Measurements from ENCODE around the gene POLD2. TPM values are rescaled to one million over a fixed set of nuclear protein-coding genes. Genes with fewer than 3 reads are reported as not detected.

POLD2 gene
- total RNA-seq, 1 experiment from 2014 or later: 131 TPM

DNA sequence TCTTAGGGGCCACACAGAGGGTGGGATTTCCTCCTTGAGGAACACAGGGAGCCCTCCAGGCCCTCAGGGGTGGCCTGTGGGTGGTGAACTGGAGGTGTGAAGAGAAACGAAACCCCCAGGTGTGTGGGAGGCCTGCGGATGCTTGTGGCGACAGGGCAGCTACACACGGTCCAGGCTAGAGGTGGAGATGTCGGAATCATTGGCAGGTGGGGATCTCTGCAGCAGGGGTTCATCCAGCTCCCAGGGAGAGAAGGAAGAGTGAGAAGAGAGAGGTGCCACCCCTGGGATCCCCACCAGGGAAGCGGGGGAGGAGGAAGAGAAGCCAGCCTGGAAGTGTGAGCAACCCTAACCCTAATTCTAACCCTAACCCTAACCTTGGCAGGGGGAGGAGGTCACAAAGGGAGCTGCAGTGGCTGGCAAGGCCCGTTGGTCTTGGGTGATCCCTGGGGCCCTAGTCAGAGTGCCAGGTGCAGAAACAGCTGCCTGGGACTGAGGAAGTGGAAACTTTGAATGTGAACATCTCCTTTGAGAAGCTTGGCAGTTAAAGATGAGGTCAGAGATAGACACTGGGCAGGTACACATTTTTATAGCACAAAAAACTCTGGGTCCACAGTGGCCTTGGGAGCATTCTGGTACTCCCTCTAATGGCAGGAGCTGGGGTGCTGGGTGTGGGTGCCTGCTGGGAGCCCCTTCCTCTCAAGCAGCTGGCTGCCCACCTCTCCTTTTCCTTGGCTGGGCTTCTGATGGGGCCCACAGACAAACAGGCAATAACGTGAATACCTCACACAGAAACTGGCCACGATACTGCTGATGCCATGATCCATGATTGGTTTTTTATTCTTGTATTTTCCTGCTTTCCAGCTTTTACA, 26.1 kb downstream of the POLD2 start:
- Histone ChIP-seq H2BK120ac (ENCODE audit: low read depth, low read length, poor library complexity, severe bottlenecking) (no peak overlapping the region), H2BK20ac (ENCODE audit: low read depth, low read length, poor library complexity, severe bottlenecking) (no peak overlapping the region), H3K23ac (ENCODE audit: insufficient read length, low read depth, low read length) (no peak overlapping the region), H3K18ac (ENCODE audit: insufficient read length, low read depth, low read length) (no peak overlapping the region), H3K9me3 (ENCODE audit: control insufficient read depth, low read depth, low read length) (no peaks in the 10 kb centered on the region), H2BK5ac (ENCODE audit: insufficient read length, low read length) (no peak overlapping the region), H3K23me2 (ENCODE audit: insufficient read length, low read depth, low read length, poor library complexity, severe bottlenecking) (no peaks in the 10 kb centered on the region), H2BK12ac (ENCODE audit: insufficient read length, low read depth, low read length) (no peak overlapping the region), H3K56ac (ENCODE audit: insufficient read length, low read depth, low read length) (no peak overlapping the region), H3K4ac (ENCODE audit: low read depth, low read length) (no peak overlapping the region), H3K4me2 (ENCODE audit: insufficient read depth, insufficient read length, low read length) (no peak overlapping the region), H2AFZ (ENCODE audit: low read length) (no peak overlapping the region), H2AK5ac (ENCODE audit: insufficient read length, low read length) (no peak overlapping the region), H2BK15ac (ENCODE audit: low read depth, low read length) (no peak overlapping the region), H4K91ac (ENCODE audit: insufficient read length, low read depth, low read length) (no peak overlapping the region), H3K27me3 (ENCODE audit: insufficient read depth, low read length) (no peaks in the 10 kb centered on the region), H3K79me1 (ENCODE audit: insufficient read depth, low read depth, low read length, poor library complexity, severe bottlenecking) (no peaks in the 10 kb centered on the region), H4K20me1 (ENCODE audit: control insufficient read depth, insufficient read depth, insufficient read length) (no peaks in the 10 kb centered on the region), H3K4me1 (ENCODE audit: insufficient read depth, low read length) (no peaks in the 10 kb centered on the region), H3K79me2 (ENCODE audit: insufficient read depth, low read length) (no peaks in the 10 kb centered on the region), H3K27ac (ENCODE audit: insufficient read length, low read depth, low read length) (no peak overlapping the region), H3T11ph (ENCODE audit: low read length) (no peak overlapping the region), H3K14ac (ENCODE audit: insufficient read depth, low read length) (no peak overlapping the region; the same call in 1 of the 2 replicates), H4K8ac (replicated peaks; ENCODE audit: insufficient read length, low read depth, low read length) (no peak overlapping the region), H3K9ac (ENCODE audit: extremely low read depth, insufficient read length, low read length) (no peak overlapping the region), H4K5ac (ENCODE audit: insufficient read length, low read depth, low read length) (no peak overlapping the region)
- no CpG with 5 or more reads among the region's 9 CpGs for WGBS (ENCODE audit: extremely low coverage, insufficient read length, low lambda C conversion rate)
- H3K27ac Mint-ChIP-seq: no peak overlapping the region
- DNase-seq: no peak
- no peaks in the 10 kb centered on the region; a peak in 1 of 5 replicates for H3K9me3 Mint-ChIP-seq
- H3K4me3 Mint-ChIP-seq: no peak overlapping the region; a peak in 1 of 5 replicates
- no peak for TF ChIP-seq CTCF (conservative IDR thresholded peaks at IDR 0.05)
- H3K27me3 Mint-ChIP-seq (ENCODE audit: low read depth): peaks cover 23% of the 10 kb centered on the region
- H3K36me3 Mint-ChIP-seq (ENCODE audit: insufficient read depth in 1 of 3, low read depth in 3 of 3): no peaks in the 10 kb centered on the region
- H3K4me1 Mint-ChIP-seq: peaks cover 0 to 10% of the 10 kb centered on the region in 2 experiments; a peak in 2 of 4 replicates
